Measurements from ENCODE around the gene MYO9A.

The MYO9A gene

DNA sequence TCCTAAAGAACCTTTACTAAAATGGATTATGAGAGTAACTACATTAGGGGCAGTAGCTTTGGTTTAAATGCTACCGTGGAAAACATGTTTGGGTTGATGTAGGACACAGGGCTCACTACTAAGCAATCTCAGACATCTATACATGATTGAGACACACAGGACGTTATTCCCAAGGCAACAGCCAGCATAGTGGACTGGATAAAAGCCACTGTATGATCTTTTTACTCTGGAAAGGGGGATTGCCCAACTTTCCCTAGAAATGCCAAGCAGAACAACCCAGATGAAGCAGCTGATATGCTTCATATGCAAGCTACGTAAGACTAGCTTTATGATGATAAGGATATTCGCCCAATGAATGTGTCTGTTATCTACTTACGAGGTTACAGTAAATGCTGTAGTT lies 144.6 kb downstream of the MYO9A start:
- Histone ChIP-seq H3K4me2 (ENCODE audit: low read length) (no peak overlapping the region), H3K18ac (ENCODE audit: low read length) (no peak overlapping the region), H4K91ac (ENCODE audit: low read depth, low read length) (peak overlapping the region; percentile 2), H3K14ac (ENCODE audit: low read length) (peak overlapping the region; percentile 36), H3K9me3 (ENCODE audit: insufficient read depth, low read depth, low read length) (no peaks in the 10 kb centered on the region), H3K27me3 (ENCODE audit: insufficient read depth, low read length) (no peaks in the 10 kb centered on the region), H3K4me1 (ENCODE audit: control insufficient read depth in 1 of 2, insufficient read depth in 2 of 2, low read length in 2 of 2) (peaks cover 29 to 38% of the 10 kb centered on the region in 2 experiments), H2AFZ (ENCODE audit: insufficient read depth, low read length, poor library complexity) (no peak overlapping the region), H2AK5ac (ENCODE audit: low read length) (peak overlapping the region; percentile 30), H2BK12ac (ENCODE audit: low read length) (peak overlapping the region; percentile 84), H3K79me1 (ENCODE audit: low read length) (peaks cover 34% of the 10 kb centered on the region), H4K12ac (ENCODE audit: low read depth, low read length) (no peak overlapping the region), H4K8ac (ENCODE audit: low read depth, low read length) (no peak overlapping the region), H3K4ac (ENCODE audit: low read depth, low read length) (peak overlapping the region; percentile 27), H3K36me3 (ENCODE audit: control insufficient read depth in 1 of 2, insufficient read depth in 2 of 2, low read length in 2 of 2) (peaks cover 0 to 3% of the 10 kb centered on the region in 2 experiments), H2BK5ac (ENCODE audit: low read depth, low read length, poor library complexity) (peak overlapping the region; percentile 95), H3K79me2 (ENCODE audit: control insufficient read depth, insufficient read depth, low read length, poor library complexity) (peaks cover 3% of the 10 kb centered on the region), H2BK120ac (ENCODE audit: insufficient read depth, low read length, poor library complexity) (peak overlapping the region; percentile 79), H3K4me3 (ENCODE audit: low read depth, low read length) (no peak overlapping the region), H3K27ac (ENCODE audit: low read depth, low read length) (peak overlapping the region; percentile 97), H3K23ac (ENCODE audit: low read length) (no peak overlapping the region), H3K9ac (ENCODE audit: low read length) (no peak overlapping the region)
- WGBS (ENCODE audit: extremely low coverage, insufficient coverage, insufficient read length): no CpG with 5 or more reads among the region's 5 CpGs
- peak; percentile 89 to 96 for DNase-seq

DNA sequence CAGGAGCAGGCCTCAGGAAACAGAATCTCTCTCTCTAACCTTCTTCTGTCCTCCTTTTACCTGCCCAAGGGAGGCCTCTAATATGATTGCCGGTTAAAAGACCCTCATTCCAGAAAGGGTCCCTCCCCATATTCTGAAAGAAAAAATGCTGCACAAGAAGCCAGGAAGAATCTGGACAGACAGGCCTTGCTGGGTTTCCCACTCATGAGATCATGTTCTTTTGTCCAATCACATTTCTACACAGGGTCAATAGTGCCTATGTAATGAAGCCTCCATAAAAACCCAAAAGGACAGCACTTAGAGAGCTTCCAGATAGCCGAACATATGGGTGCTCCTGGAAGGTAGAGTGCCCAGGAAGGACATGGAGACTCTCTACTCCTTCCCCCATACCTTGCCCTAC lies 146.0 kb downstream of the MYO9A start:
- H4K91ac ChIP-seq (ENCODE audit: low read depth, low read length): peak overlapping the region; percentile 95
- no peak overlapping the region for H2AFZ ChIP-seq (ENCODE audit: insufficient read depth, low read length, poor library complexity)
- H3K27ac ChIP-seq (ENCODE audit: low read depth, low read length): peak overlapping the region; percentile 81
- no peaks in the 10 kb centered on the region for H3K27me3 ChIP-seq (ENCODE audit: insufficient read depth, low read length)
- no peak overlapping the region for H4K12ac ChIP-seq (ENCODE audit: low read depth, low read length)
- H3K4me2 ChIP-seq (ENCODE audit: low read length): peak overlapping the region; percentile 37
- H3K23ac ChIP-seq (ENCODE audit: low read length): no peak overlapping the region
- no peak overlapping the region for H2BK12ac ChIP-seq (ENCODE audit: low read length)
- peak overlapping the region; percentile 89 for H3K14ac ChIP-seq (ENCODE audit: low read length)
- no peaks in the 10 kb centered on the region for H3K36me3 ChIP-seq (ENCODE audit: control insufficient read depth in 1 of 2, insufficient read depth in 2 of 2, low read length in 2 of 2)
- WGBS (ENCODE audit: extremely low coverage, insufficient coverage, insufficient read length): no CpG with 5 or more reads among the region's 2 CpGs
- peak overlapping the region; percentile 80 for H2BK120ac ChIP-seq (ENCODE audit: insufficient read depth, low read length, poor library complexity)
- H4K8ac ChIP-seq (ENCODE audit: low read depth, low read length): no peak overlapping the region
- H3K9me3 ChIP-seq (ENCODE audit: insufficient read depth, low read depth, low read length): no peaks in the 10 kb centered on the region
- peaks cover 3% of the 10 kb centered on the region for H3K79me2 ChIP-seq (ENCODE audit: control insufficient read depth, insufficient read depth, low read length, poor library complexity)
- H3K4me3 ChIP-seq (ENCODE audit: low read depth, low read length): no peak overlapping the region
- peaks cover 29 to 38% of the 10 kb centered on the region in 2 experiments for H3K4me1 ChIP-seq (ENCODE audit: control insufficient read depth in 1 of 2, insufficient read depth in 2 of 2, low read length in 2 of 2)
- no peak overlapping the region for H3K18ac ChIP-seq (ENCODE audit: low read length)
- no peak overlapping the region for H2AK5ac ChIP-seq (ENCODE audit: low read length)
- H3K4ac ChIP-seq (ENCODE audit: low read depth, low read length): no peak overlapping the region
- H3K9ac ChIP-seq (ENCODE audit: low read length): no peak overlapping the region
- DNase-seq: peak; percentile 83 to 92
- peaks cover 34% of the 10 kb centered on the region for H3K79me1 ChIP-seq (ENCODE audit: low read length)
- peak overlapping the region; percentile 85 for H2BK5ac ChIP-seq (ENCODE audit: low read depth, low read length, poor library complexity)

DNA sequence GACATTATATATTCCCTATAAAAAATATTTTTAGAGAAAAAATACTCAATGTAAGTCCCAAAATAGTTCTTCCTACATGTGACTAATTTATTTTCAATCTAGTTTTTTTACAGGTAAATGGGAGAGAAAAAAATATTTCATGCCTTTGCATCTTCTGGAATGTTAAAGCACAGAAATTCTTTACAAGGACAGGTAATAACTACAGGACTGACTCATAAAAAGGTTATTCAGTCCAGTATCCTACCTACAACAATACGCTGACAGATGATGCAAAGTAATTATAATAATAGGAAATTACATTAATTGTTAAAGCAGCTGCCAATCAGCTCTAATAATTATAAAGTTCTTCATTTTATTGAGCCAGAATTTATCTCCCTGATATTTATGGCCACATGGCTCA lies 147.5 kb downstream of the MYO9A start:
- H3K23ac ChIP-seq (ENCODE audit: low read length): no peak overlapping the region
- H2BK120ac ChIP-seq (ENCODE audit: insufficient read depth, low read length, poor library complexity): peak overlapping the region; percentile 63
- H3K4me2 ChIP-seq (ENCODE audit: low read length): no peak overlapping the region
- peak overlapping the region; percentile 57 for H2BK5ac ChIP-seq (ENCODE audit: low read depth, low read length, poor library complexity)
- no peaks in the 10 kb centered on the region for H3K9me3 ChIP-seq (ENCODE audit: insufficient read depth, low read depth, low read length)
- no peak overlapping the region for H3K14ac ChIP-seq (ENCODE audit: low read length)
- H3K79me1 ChIP-seq (ENCODE audit: low read length): peaks cover 29% of the 10 kb centered on the region
- H3K27me3 ChIP-seq (ENCODE audit: insufficient read depth, low read length): no peaks in the 10 kb centered on the region
- H2BK12ac ChIP-seq (ENCODE audit: low read length): no peak overlapping the region
- H2AFZ ChIP-seq (ENCODE audit: insufficient read depth, low read length, poor library complexity): no peak overlapping the region
- H2AK5ac ChIP-seq (ENCODE audit: low read length): no peak overlapping the region
- no peaks in the 10 kb centered on the region for H3K79me2 ChIP-seq (ENCODE audit: control insufficient read depth, insufficient read depth, low read length, poor library complexity)
- H3K4ac ChIP-seq (ENCODE audit: low read depth, low read length): no peak overlapping the region
- no peak overlapping the region for H4K12ac ChIP-seq (ENCODE audit: low read depth, low read length)
- peak overlapping the region; percentile 60 for H4K91ac ChIP-seq (ENCODE audit: low read depth, low read length)
- no CpG with 5 or more reads among the region's 1 CpG for WGBS (ENCODE audit: extremely low coverage, insufficient coverage, insufficient read length)
- no peak overlapping the region for H3K4me3 ChIP-seq (ENCODE audit: low read depth, low read length)
- no peak overlapping the region for H3K9ac ChIP-seq (ENCODE audit: low read length)
- DNase-seq: peak in 1 of 2 donors; percentile 66
- peaks cover 26 to 34% of the 10 kb centered on the region in 2 experiments for H3K4me1 ChIP-seq (ENCODE audit: control insufficient read depth in 1 of 2, insufficient read depth in 2 of 2, low read length in 2 of 2)
- H3K36me3 ChIP-seq (ENCODE audit: control insufficient read depth in 1 of 2, insufficient read depth in 2 of 2, low read length in 2 of 2): no peaks in the 10 kb centered on the region
- no peak overlapping the region for H4K8ac ChIP-seq (ENCODE audit: low read depth, low read length)
- peak overlapping the region; percentile 67 for H3K27ac ChIP-seq (ENCODE audit: low read depth, low read length)
- no peak overlapping the region for H3K18ac ChIP-seq (ENCODE audit: low read length)

DNA sequence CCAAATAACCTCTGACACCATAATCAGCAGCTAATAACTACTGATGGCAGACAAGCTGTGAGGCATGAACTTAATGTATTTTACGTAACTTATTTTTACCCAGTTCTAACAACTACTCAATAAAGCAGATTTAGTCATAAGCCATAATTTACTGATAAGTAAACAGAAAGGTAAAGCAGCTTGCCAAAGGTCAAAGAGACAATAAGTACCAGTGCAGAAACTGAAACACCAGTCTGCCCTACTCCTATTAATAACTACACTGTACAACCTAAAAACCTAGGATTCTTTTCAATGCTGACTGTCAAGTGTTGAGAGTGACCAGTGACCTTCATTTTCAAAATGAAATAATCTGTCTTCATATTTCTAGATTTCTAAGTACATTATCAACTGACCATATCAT lies 155.4 kb downstream of the MYO9A start:
- Histone ChIP-seq H3K79me2 (ENCODE audit: control insufficient read depth, insufficient read depth, low read length, poor library complexity) (no peaks in the 10 kb centered on the region), H3K36me3 (ENCODE audit: control insufficient read depth in 1 of 2, insufficient read depth in 2 of 2, low read length in 2 of 2) (no peaks in the 10 kb centered on the region), H3K9me3 (ENCODE audit: insufficient read depth, low read depth, low read length) (no peaks in the 10 kb centered on the region), H3K4ac (ENCODE audit: low read depth, low read length) (no peak overlapping the region), H4K8ac (ENCODE audit: low read depth, low read length) (no peak overlapping the region), H2BK5ac (ENCODE audit: low read depth, low read length, poor library complexity) (no peak overlapping the region), H3K4me2 (ENCODE audit: low read length) (no peak overlapping the region), H3K27ac (ENCODE audit: low read depth, low read length) (no peak overlapping the region), H2BK120ac (ENCODE audit: insufficient read depth, low read length, poor library complexity) (no peak overlapping the region), H3K23ac (ENCODE audit: low read length) (no peak overlapping the region), H4K12ac (ENCODE audit: low read depth, low read length) (no peak overlapping the region), H2AK5ac (ENCODE audit: low read length) (no peak overlapping the region), H2BK12ac (ENCODE audit: low read length) (no peak overlapping the region), H4K91ac (ENCODE audit: low read depth, low read length) (no peak overlapping the region), H3K4me3 (ENCODE audit: low read depth, low read length) (no peak overlapping the region), H3K18ac (ENCODE audit: low read length) (no peak overlapping the region), H3K9ac (ENCODE audit: low read length) (no peak overlapping the region), H3K4me1 (ENCODE audit: control insufficient read depth in 1 of 2, insufficient read depth in 2 of 2, low read length in 2 of 2) (no peaks in the 10 kb centered on the region), H3K27me3 (ENCODE audit: insufficient read depth, low read length) (no peaks in the 10 kb centered on the region), H3K14ac (ENCODE audit: low read length) (no peak overlapping the region), H2AFZ (ENCODE audit: insufficient read depth, low read length, poor library complexity) (no peak overlapping the region), H3K79me1 (ENCODE audit: low read length) (no peaks in the 10 kb centered on the region)
- DNase-seq: no peak
- WGBS (ENCODE audit: extremely low coverage, insufficient coverage, insufficient read length): no CpG with 5 or more reads among the region's 1 CpG
